Uterus (tissue), 2 donors: ENCODE results near the gene SMARCE1.

Experiments used
- CTCF ChIP-seq, 4 experiments: fragments of 200-600 bp in 2 of 4; fragments of 450-650 bp in 2 of 4; sonication (generic) in 2 of 4; IDR thresholded peaks; one replicate each; pipeline ENCODE4 v1.5.1; 2016 to 2019; ENCODE audit warnings: antibody characterized with exemption in 4 of 4, mild to moderate bottlenecking in 2 of 4, moderate library complexity in 1 of 4
- POLR2A ChIP-seq, 2 donors: fragments of 450-650 bp; IDR thresholded peaks; one replicate each; pipeline ENCODE4 v1.6.1; 2016; ENCODE audit warnings: antibody characterized with exemption in 2 of 2, mild to moderate bottlenecking in 1 of 2, moderate library complexity in 1 of 2

GRCh38 chr17:40646791-40647623 lies 611 bp downstream of the SMARCE1 start:
- no peak for TF ChIP-seq POLR2A (IDR thresholded peaks at IDR 0.05)
- TF ChIP-seq CTCF (IDR thresholded peaks at IDR 0.05), result no peak
